WTC11 (cell line): ENCODE results near the gene NDUFS3.

Source experiments
- CREB1 ChIP-seq: sonication (generic); formaldehyde crosslinking; IDR thresholded peaks from 2 replicates; pipeline ENCODE4 v1.8.0; 2023; ENCODE audit warnings: mild to moderate bottlenecking, missing genetic modification reagents
- CREM ChIP-seq: sonication (generic); formaldehyde crosslinking; IDR thresholded peaks from 2 replicates; pipeline ENCODE4 v1.8.1; 2022; ENCODE audit warnings: mild to moderate bottlenecking, missing genetic modification reagents, moderate library complexity
- CTCF ChIP-seq: fragments of 200-600 bp; IDR thresholded peaks from 2 replicates; pipeline ENCODE4 v1.8.0; 2022; ENCODE audit warnings: antibody characterized with exemption
- ESRRA ChIP-seq: sonication (generic); formaldehyde crosslinking; IDR thresholded peaks from 2 replicates; pipeline ENCODE4 v1.8.1; 2022; ENCODE audit warnings: mild to moderate bottlenecking, missing genetic modification reagents, borderline replicate concordance
- NFYB ChIP-seq: sonication (generic); formaldehyde crosslinking; conservative IDR thresholded peaks from 2 replicates; pipeline ENCODE4 v1.8.0; 2022; ENCODE audit warnings: low read depth, missing genetic modification reagents
- NR1H2 ChIP-seq: sonication (generic); formaldehyde crosslinking; IDR thresholded peaks from 2 replicates; pipeline ENCODE4 v1.9.0; 2021; ENCODE audit warnings: mild to moderate bottlenecking, moderate library complexity, missing genetic modification reagents
- NR2C2 ChIP-seq: sonication (generic); formaldehyde crosslinking; IDR thresholded peaks from 2 replicates; pipeline ENCODE4 v1.8.0; 2022; ENCODE audit warnings: mild to moderate bottlenecking, missing genetic modification reagents
- SP1 ChIP-seq: sonication (generic); formaldehyde crosslinking; conservative IDR thresholded peaks from 2 replicates; pipeline ENCODE4 v1.8.1; 2022; ENCODE audit warnings: missing genetic modification reagents
- ZBTB43 ChIP-seq: sonication (generic); formaldehyde crosslinking; IDR thresholded peaks from 2 replicates; pipeline ENCODE4 v1.8.1; 2023; ENCODE audit warnings: mild to moderate bottlenecking, missing genetic modification reagents
- ZNF263 ChIP-seq: sonication (generic); formaldehyde crosslinking; IDR thresholded peaks from 2 replicates; pipeline ENCODE4 v1.8.1; 2022; ENCODE audit warnings: low read depth, mild to moderate bottlenecking, moderate library complexity, missing genetic modification reagents
- ZNF425 ChIP-seq: fragments of 250-450 bp; sonication (Bioruptor Pico); conservative IDR thresholded peaks from 2 replicates; pipeline ENCODE4 v1.9.0; 2021; ENCODE audit warnings: mild to moderate bottlenecking
- TF ChIP-seq, protein P1 (sequence below): sonication (generic); formaldehyde crosslinking; IDR thresholded peaks from 2 replicates; pipeline ENCODE4 v1.8.0; 2022; ENCODE audit warnings: mild to moderate bottlenecking, missing genetic modification reagents

- peak; percentile 90 for TF ChIP-seq CTCF
- no peak for TF ChIP-seq CREB1
- TF ChIP-seq ZNF425 (CRISPR knock-in tag) = no peak
- no peak; the same call in 1 of the 2 replicates for TF ChIP-seq ZBTB43 (CRISPR knock-in tag)
- TF ChIP-seq NR2C2 (CRISPR knock-in tag) = no peak
- TF ChIP-seq CREM (CRISPR knock-in tag) = no peak; the same call in 1 of the 2 replicates
- TF ChIP-seq SP1 (CRISPR knock-in tag) = peak; percentile 92
- TF ChIP-seq, protein P1, sequence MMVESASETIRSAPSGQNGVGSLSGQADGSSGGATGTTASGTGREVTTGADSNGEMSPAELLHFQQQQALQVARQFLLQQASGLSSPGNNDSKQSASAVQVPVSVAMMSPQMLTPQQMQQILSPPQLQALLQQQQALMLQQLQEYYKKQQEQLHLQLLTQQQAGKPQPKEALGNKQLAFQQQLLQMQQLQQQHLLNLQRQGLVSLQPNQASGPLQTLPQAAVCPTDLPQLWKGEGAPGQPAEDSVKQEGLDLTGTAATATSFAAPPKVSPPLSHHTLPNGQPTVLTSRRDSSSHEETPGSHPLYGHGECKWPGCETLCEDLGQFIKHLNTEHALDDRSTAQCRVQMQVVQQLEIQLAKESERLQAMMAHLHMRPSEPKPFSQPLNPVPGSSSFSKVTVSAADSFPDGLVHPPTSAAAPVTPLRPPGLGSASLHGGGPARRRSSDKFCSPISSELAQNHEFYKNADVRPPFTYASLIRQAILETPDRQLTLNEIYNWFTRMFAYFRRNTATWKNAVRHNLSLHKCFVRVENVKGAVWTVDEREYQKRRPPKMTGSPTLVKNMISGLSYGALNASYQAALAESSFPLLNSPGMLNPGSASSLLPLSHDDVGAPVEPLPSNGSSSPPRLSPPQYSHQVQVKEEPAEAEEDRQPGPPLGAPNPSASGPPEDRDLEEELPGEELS = 0 out of 2 replicates have a peak, but pooled peaks have one; percentile 54
- TF ChIP-seq NFYB (CRISPR knock-in tag) = no peak
- TF ChIP-seq NR1H2 (CRISPR knock-in tag) = no peak
- no peak; the same call in 1 of the 2 replicates for TF ChIP-seq ESRRA (CRISPR knock-in tag)
- TF ChIP-seq ZNF263 (CRISPR knock-in tag) = no peak
These were observed 26.1 kb upstream of the NDUFS3 start, which contains the start of gene CELF1 for GRCh38 chr11:47552566-47553405.
